Measurements from ENCODE around the gene AFF3. TPM values are rescaled to one million over a fixed set of nuclear protein-coding genes. Genes with fewer than 3 reads are reported as not detected.

AFF3 gene
- total and polyA plus RNA-seq, 2 experiments from 2014 or later, result 12.0 to 12.8 TPM

- no peak overlapping the region for H3K4me3 ChIP-seq
- no peaks in the 10 kb centered on the region for H3K36me3 ChIP-seq
- no peak overlapping the region for H3K27ac ChIP-seq
- no peak for TF ChIP-seq CTCF (IDR thresholded peaks at IDR 0.05; ENCODE audit: low read depth, low read length)
- no peaks in the 10 kb centered on the region for H3K9me3 ChIP-seq (ENCODE audit: low read depth)
- no peaks in the 10 kb centered on the region for H3K27me3 ChIP-seq
- H3K4me1 ChIP-seq (ENCODE audit: low read depth), result no peaks in the 10 kb centered on the region
- no peak for DNase-seq (ENCODE audit: low read depth in 1 of 2, low spot score in 1 of 2)
These were observed 523.8 kb downstream of the AFF3 start for GRCh38 chr2:99618579-99619097.

- no peak for TF ChIP-seq CTCF (IDR thresholded peaks at IDR 0.05; ENCODE audit: low read depth, low read length)
- H3K27ac ChIP-seq, result no peak overlapping the region
These were observed 524.6 kb downstream of the AFF3 start for GRCh38 chr2:99617811-99618210.

GRCh38 chr2:99615247-99615771 is 527.1 kb downstream of the AFF3 start:
- TF ChIP-seq CTCF (IDR thresholded peaks at IDR 0.05; ENCODE audit: low read depth, low read length), result no peak
- Histone ChIP-seq H3K27me3 (no peaks in the 10 kb centered on the region), H3K4me3 (no peak overlapping the region), H3K27ac (no peak overlapping the region), H3K36me3 (no peaks in the 10 kb centered on the region), H3K9me3 (ENCODE audit: low read depth) (no peaks in the 10 kb centered on the region), H3K4me1 (ENCODE audit: low read depth) (no peaks in the 10 kb centered on the region)
- no peak for DNase-seq (ENCODE audit: low read depth in 1 of 2, low spot score in 1 of 2)

More at GRCh38 chr2:99617811-99618210, 524.6 kb downstream of the AFF3 start:
- H3K4me3 ChIP-seq, result no peak overlapping the region
- no peaks in the 10 kb centered on the region for H3K36me3 ChIP-seq
- H3K9me3 ChIP-seq (ENCODE audit: low read depth), result no peaks in the 10 kb centered on the region
- H3K4me1 ChIP-seq (ENCODE audit: low read depth), result no peaks in the 10 kb centered on the region
- no peak for DNase-seq (ENCODE audit: low read depth in 1 of 2, low spot score in 1 of 2)
- H3K27me3 ChIP-seq, result no peaks in the 10 kb centered on the region

- no peak for TF ChIP-seq CTCF (IDR thresholded peaks at IDR 0.05; ENCODE audit: low read depth, low read length)
- H3K27ac ChIP-seq, result no peak overlapping the region
- no peak for DNase-seq (ENCODE audit: low read depth in 1 of 2, low spot score in 1 of 2)
- no peaks in the 10 kb centered on the region for H3K9me3 ChIP-seq (ENCODE audit: low read depth)
- H3K27me3 ChIP-seq, result no peaks in the 10 kb centered on the region
- no peaks in the 10 kb centered on the region for H3K4me1 ChIP-seq (ENCODE audit: low read depth)
- no peak overlapping the region for H3K4me3 ChIP-seq
- H3K36me3 ChIP-seq, result no peaks in the 10 kb centered on the region
These were observed 528.4 kb downstream of the AFF3 start for GRCh38 chr2:99613980-99614379.

- H3K4me1 ChIP-seq (ENCODE audit: low read depth), result no peaks in the 10 kb centered on the region
- TF ChIP-seq CTCF (IDR thresholded peaks at IDR 0.05; ENCODE audit: low read depth, low read length), result no peak
These were observed 530.6 kb downstream of the AFF3 start for GRCh38 chr2:99611786-99612185.

More at GRCh38 chr2:99611786-99612185, 530.6 kb downstream of the AFF3 start:
- H3K27me3 ChIP-seq, result no peaks in the 10 kb centered on the region
- H3K27ac ChIP-seq, result no peak overlapping the region
- H3K36me3 ChIP-seq, result no peaks in the 10 kb centered on the region
- DNase-seq (ENCODE audit: low read depth in 1 of 2, low spot score in 1 of 2), result no peak
- H3K4me3 ChIP-seq, result no peak overlapping the region
- H3K9me3 ChIP-seq (ENCODE audit: low read depth), result no peaks in the 10 kb centered on the region

Measured in cardiac muscle cell (in vitro differentiated cells and primary cell).